Natural killer cell (primary cell): ENCODE data around the gene MR1. TPM values are rescaled to one million over a fixed set of nuclear protein-coding genes. Genes with fewer than 3 reads are reported as not detected.

Experiments used
- ATAC-seq, 3 donors: fragments of 150-1000 bp in 2 of 3; fragments of 200-7000 bp in 1 of 3; cut with Tn5 transposase; 1 replicate in 1 of 3; 2 replicates in 2 of 3; pipeline ENCODE4 v1.10.0; 2021; ENCODE audit warnings: mild to moderate bottlenecking in 2 of 3, moderate library complexity in 2 of 3
- DNase-seq, 2 donors: peaks; one replicate each; pipeline versions ENCODE4 v3.0.0 to v3.0.0-alpha.2; 2013 to 2021; ENCODE audit warnings: mixed read lengths in 1 of 2
- H3K27ac ChIP-seq: one replicate; pipeline ENCODE4 v1.5.1; 2013; ENCODE audit warnings: mild to moderate bottlenecking, low read length
- H3K27me3 ChIP-seq: one replicate; pipeline ENCODE4 v1.6.1; 2013; ENCODE audit warnings: low read length; ENCODE audit not compliant: control insufficient read depth, insufficient read depth
- H3K36me3 ChIP-seq: one replicate; pipeline ENCODE4 v1.6.1; 2013; ENCODE audit warnings: low read length; ENCODE audit not compliant: control insufficient read depth, insufficient read depth
- H3K4me1 ChIP-seq: one replicate; pipeline ENCODE4 v1.6.1; 2013; ENCODE audit warnings: low read length; ENCODE audit not compliant: control insufficient read depth, insufficient read depth
- H3K4me3 ChIP-seq: one replicate; pipeline ENCODE4 v1.5.1; 2013; ENCODE audit warnings: low read length
- H3K9me3 ChIP-seq: one replicate; pipeline ENCODE4 v1.6.1; 2013; ENCODE audit warnings: low read length; ENCODE audit not compliant: control insufficient read depth, insufficient read depth
- H3K27ac Mint-ChIP-seq, 2 donors: one replicate each; pipeline ENCODE4 v1.8.0; 2022; ENCODE audit warnings: mild to moderate bottlenecking in 2 of 2, mixed read lengths in 2 of 2, moderate library complexity in 1 of 2
- H3K27me3 Mint-ChIP-seq, 2 donors: one replicate each; pipeline ENCODE4 v1.8.0; 2022; ENCODE audit warnings: low read depth in 2 of 2, mixed read lengths in 2 of 2
- H3K36me3 Mint-ChIP-seq: one replicate; pipeline ENCODE4 v1.8.0; 2022; ENCODE audit warnings: mixed read lengths
- H3K4me1 Mint-ChIP-seq, 2 donors: one replicate each; pipeline ENCODE4 v1.8.0; 2022; ENCODE audit warnings: mixed read lengths in 2 of 2
- H3K4me3 Mint-ChIP-seq: one replicate; pipeline ENCODE4 v1.8.0; 2022; ENCODE audit warnings: mild to moderate bottlenecking, moderate library complexity, mixed read lengths
- H3K9me3 Mint-ChIP-seq, 2 donors: one replicate each; pipeline ENCODE4 v1.8.0; 2022; ENCODE audit warnings: mixed read lengths in 2 of 2
- WGBS: methylation state at CpG from one replicate; pipeline ENCODE4 v1.1.7; 2013; ENCODE audit warnings: missing lambda C conversion rate; ENCODE audit not compliant: insufficient coverage; 5-methylcytosine and 5-hydroxymethylcytosine counted together
- intact Hi-C: fragments of 100-400 bp; cut with micrococcal nuclease; formaldehyde crosslinking; loops from one replicate; pipeline ENCODE4 v1.14.2; 2022
- total RNA-seq, 4 donors: library from RNA; stranded (reverse); fragments of 120-200 nt in 1 of 4; gene quantifications; one replicate each; pipeline versions ENCODE4 v1.2.3 to v1.2.4, GENCODE V29; 2013 to 2022
- TF ChIP-seq, protein P1 (sequence below): fragments of 200-600 bp; IDR thresholded peaks from one replicate; pipeline ENCODE4 v1.8.0; 2022; ENCODE audit warnings: antibody characterized with exemption

The MR1 gene
- total RNA-seq, 3 donors from 2014 or later (not counting 1 experiment from before 2014, with no cell fraction given) = 27.8 to 35.3 (median 34.6) TPM

- Histone ChIP-seq H3K36me3 (no peaks in the 10 kb centered on the region), H3K9me3 (no peaks in the 10 kb centered on the region), H3K4me1 (no peaks in the 10 kb centered on the region), H3K27ac (no peak overlapping the region), H3K4me3 (no peak overlapping the region), H3K27me3 (no peaks in the 10 kb centered on the region)
- intact Hi-C loops = no loop called here
- Mint-ChIP-seq H3K4me1 (no peaks in the 10 kb centered on the region), H3K4me3 (no peak overlapping the region), H3K36me3 (no peaks in the 10 kb centered on the region), H3K27me3 (peaks cover 14 to 35% of the 10 kb centered on the region in 2 donors), H3K9me3 (no peaks in the 10 kb centered on the region), H3K27ac (no peak overlapping the region)
- ATAC-seq (no peak), DNase-seq (no peak)
- WGBS = 84% methylated on average over 9 of the region's 10 CpGs
- TF ChIP-seq, protein P1, sequence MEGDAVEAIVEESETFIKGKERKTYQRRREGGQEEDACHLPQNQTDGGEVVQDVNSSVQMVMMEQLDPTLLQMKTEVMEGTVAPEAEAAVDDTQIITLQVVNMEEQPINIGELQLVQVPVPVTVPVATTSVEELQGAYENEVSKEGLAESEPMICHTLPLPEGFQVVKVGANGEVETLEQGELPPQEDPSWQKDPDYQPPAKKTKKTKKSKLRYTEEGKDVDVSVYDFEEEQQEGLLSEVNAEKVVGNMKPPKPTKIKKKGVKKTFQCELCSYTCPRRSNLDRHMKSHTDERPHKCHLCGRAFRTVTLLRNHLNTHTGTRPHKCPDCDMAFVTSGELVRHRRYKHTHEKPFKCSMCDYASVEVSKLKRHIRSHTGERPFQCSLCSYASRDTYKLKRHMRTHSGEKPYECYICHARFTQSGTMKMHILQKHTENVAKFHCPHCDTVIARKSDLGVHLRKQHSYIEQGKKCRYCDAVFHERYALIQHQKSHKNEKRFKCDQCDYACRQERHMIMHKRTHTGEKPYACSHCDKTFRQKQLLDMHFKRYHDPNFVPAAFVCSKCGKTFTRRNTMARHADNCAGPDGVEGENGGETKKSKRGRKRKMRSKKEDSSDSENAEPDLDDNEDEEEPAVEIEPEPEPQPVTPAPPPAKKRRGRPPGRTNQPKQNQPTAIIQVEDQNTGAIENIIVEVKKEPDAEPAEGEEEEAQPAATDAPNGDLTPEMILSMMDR = no peak
Measured at GRCh38 chr1:181073638-181074037, 39.9 kb downstream of the MR1 start.

DNA sequence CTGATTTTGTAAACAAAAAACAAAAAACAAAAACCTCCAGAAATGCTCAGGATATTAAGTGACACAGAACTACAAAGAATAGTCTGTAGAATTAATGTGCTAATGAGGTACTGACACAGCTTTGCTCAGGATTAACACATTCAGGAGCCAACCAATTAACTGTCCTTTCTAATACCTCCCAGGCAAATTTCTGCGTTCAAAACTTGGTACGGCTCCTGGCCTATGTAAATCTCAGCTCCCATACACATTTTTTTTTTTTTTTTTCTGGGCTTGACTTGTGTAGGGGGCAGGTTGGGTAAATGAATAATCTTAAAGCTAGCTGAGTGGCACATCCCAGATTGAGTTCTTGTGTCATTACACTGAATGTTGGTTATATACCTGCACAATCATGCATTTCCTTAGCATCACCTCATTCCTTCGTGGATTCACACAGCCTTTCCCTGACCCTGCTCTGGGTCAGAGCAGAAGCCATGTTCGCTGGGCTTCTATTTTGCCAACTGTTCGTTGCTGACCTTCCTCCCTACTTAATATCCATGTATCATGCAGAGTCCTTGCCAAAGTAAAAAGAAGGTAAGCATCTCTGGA, 42.1 kb downstream of the MR1 start:
- Histone ChIP-seq H3K27me3 (no peaks in the 10 kb centered on the region), H3K36me3 (no peaks in the 10 kb centered on the region), H3K4me1 (no peaks in the 10 kb centered on the region), H3K9me3 (no peaks in the 10 kb centered on the region), H3K4me3 (no peak overlapping the region), H3K27ac (no peak overlapping the region)
- TF ChIP-seq, protein P1 = no peak
- WGBS = 94% methylated on average over 4 of the region's 5 CpGs
- H3K9me3 Mint-ChIP-seq = no peaks in the 10 kb centered on the region
- H3K4me1 Mint-ChIP-seq = no peaks in the 10 kb centered on the region
- no peak overlapping the region for H3K27ac Mint-ChIP-seq
- peaks cover 22 to 42% of the 10 kb centered on the region in 2 donors for H3K27me3 Mint-ChIP-seq
- DNase-seq = no peak
- intact Hi-C loops = no loop called here
- no peaks in the 10 kb centered on the region for H3K36me3 Mint-ChIP-seq
- no peak for ATAC-seq
- no peak overlapping the region for H3K4me3 Mint-ChIP-seq

GRCh38 chr1:181076852-181077251, 43.1 kb downstream of the MR1 start:
- ATAC-seq (no peak), DNase-seq (no peak)
- no peaks in the 10 kb centered on the region for H3K36me3 Mint-ChIP-seq
- no peaks in the 10 kb centered on the region for H3K9me3 Mint-ChIP-seq
- intact Hi-C loops = no loop called here
- Histone ChIP-seq H3K27me3 (no peaks in the 10 kb centered on the region), H3K27ac (no peak overlapping the region), H3K4me3 (no peak overlapping the region), H3K36me3 (no peaks in the 10 kb centered on the region), H3K9me3 (no peaks in the 10 kb centered on the region), H3K4me1 (no peaks in the 10 kb centered on the region)
- no peaks in the 10 kb centered on the region for H3K4me1 Mint-ChIP-seq
- H3K4me3 Mint-ChIP-seq = no peak overlapping the region
- H3K27ac Mint-ChIP-seq = no peak overlapping the region
- 63% methylated on average over 3 of the region's 3 CpGs for WGBS
- TF ChIP-seq, protein P1 = no peak
- H3K27me3 Mint-ChIP-seq = peaks cover 22 to 42% of the 10 kb centered on the region in 2 donors
